SK-N-MC (cell line): ENCODE measurements around the gene KLHL6.

Source experiments
- EZH2 ChIP-seq: fragments of 200-600 bp; sonication (generic); IDR thresholded peaks from one replicate; pipeline ENCODE4 v1.6.1; 2017; ENCODE audit warnings: antibody characterized with exemption
- FOXP2 ChIP-seq: optimal IDR thresholded peaks from 2 replicates; pipeline ENCODE3; 2011; ENCODE audit warnings: mild to moderate bottlenecking, moderate library complexity; ENCODE audit not compliant: insufficient read depth; ENCODE audit errors: extremely low read length, control extremely low read depth

GRCh38 chr3:183563536-183563874, 8.0 kb upstream of the KLHL6 start:
- TF ChIP-seq FOXP2 (no peak), EZH2 (no peak)
